ENCODE results near the gene CITED2. TPM values are rescaled to one million over a fixed set of nuclear protein-coding genes. Genes with fewer than 3 reads are reported as not detected.

Gene CITED2
- total and polyA plus RNA-seq, 9 donors = 164 to 350 (median 253) TPM

DNA sequence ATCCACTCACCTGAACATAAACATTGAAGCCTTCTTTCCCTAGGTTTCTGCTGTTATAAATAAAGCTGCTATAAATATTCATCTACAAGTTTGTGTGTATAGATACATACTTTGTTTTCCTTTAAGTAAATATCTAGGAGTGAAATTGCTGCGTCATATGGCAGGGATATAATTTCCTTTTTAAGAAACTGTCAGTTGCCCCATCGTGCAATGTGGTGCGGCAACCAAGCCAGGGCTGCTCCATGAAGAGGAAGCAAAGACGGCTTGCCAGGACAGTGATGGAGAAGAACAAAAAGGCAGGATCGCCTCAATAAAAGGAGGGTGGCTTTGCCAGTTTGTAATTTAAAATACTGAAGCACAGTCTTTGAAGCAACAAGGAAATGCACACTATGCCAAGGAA lies 36.6 kb downstream of the CITED2 start:
- Histone ChIP-seq H3K27me3 (no peaks in the 10 kb centered on the region), H3K36me3 (no peaks in the 10 kb centered on the region), H3K4me3 (no peak overlapping the region), H3K4me1 (ENCODE audit: insufficient read depth) (no peaks in the 10 kb centered on the region), H3K27ac (no peak overlapping the region), H3K9me3 (no peaks in the 10 kb centered on the region)
- WGBS, 3 donors = 93 to 96% (median 96%) methylated on average over 5 of the region's 5 CpGs
- TF ChIP-seq, protein P1, sequence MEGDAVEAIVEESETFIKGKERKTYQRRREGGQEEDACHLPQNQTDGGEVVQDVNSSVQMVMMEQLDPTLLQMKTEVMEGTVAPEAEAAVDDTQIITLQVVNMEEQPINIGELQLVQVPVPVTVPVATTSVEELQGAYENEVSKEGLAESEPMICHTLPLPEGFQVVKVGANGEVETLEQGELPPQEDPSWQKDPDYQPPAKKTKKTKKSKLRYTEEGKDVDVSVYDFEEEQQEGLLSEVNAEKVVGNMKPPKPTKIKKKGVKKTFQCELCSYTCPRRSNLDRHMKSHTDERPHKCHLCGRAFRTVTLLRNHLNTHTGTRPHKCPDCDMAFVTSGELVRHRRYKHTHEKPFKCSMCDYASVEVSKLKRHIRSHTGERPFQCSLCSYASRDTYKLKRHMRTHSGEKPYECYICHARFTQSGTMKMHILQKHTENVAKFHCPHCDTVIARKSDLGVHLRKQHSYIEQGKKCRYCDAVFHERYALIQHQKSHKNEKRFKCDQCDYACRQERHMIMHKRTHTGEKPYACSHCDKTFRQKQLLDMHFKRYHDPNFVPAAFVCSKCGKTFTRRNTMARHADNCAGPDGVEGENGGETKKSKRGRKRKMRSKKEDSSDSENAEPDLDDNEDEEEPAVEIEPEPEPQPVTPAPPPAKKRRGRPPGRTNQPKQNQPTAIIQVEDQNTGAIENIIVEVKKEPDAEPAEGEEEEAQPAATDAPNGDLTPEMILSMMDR (IDR thresholded peaks at IDR 0.05) = no peak
- intact Hi-C loops (cut with DNase I) = no loop called here
- DNase-seq = no peak

DNA sequence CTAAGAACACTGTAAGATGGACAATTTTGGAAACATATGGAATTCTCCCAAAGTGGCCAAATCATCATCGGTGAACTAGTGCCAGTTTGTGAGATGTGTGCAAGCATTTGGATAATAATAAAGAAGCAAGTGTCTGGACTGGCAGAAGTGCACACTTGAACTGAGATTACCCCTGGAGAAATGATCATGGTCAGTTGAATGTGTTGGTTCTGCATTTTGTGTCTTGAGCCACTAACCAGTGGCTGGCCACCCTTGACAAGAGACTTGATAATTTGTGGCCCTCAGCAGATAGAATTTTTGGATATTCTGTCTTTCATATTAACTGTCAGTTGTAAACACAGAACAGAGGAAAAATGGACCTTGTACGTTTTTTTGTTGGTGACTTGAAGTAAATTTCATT lies 37.4 kb downstream of the CITED2 start:
- Histone ChIP-seq H3K27ac (no peak overlapping the region), H3K36me3 (no peaks in the 10 kb centered on the region), H3K4me3 (no peak overlapping the region), H3K27me3 (no peaks in the 10 kb centered on the region), H3K4me1 (ENCODE audit: insufficient read depth) (no peaks in the 10 kb centered on the region), H3K9me3 (no peaks in the 10 kb centered on the region)
- no peak for DNase-seq
- WGBS, 3 donors = 88 to 94% (median 92%) methylated on average over 2 of the region's 2 CpGs
- intact Hi-C loops (cut with DNase I) = no loop called here
- TF ChIP-seq EP300 (IDR thresholded peaks at IDR 0.05) (no peak), POLR2A (IDR thresholded peaks at IDR 0.05) (no peak)
- TF ChIP-seq, protein P1 (IDR thresholded peaks at IDR 0.05) = no peak

DNA sequence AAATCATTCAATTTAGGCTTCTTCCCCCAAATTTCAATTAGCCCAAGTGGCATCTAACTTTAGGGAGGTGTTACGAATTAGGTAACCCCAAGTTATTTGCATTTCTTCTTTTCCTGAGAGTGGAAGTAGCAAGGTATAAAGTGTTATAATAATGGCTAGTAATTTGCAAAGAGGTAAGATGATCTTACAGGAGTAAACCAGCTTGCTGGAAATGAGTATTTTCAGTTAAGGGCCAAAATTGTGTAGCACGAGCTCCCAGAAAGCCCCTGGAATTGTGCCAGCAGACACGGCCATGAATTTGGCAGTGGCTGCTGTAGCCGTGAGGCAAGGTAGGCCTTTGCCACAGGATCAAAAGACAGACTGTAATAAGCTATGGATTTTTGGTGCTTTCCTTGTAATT lies 38.0 kb downstream of the CITED2 start:
- Histone ChIP-seq H3K36me3 (no peaks in the 10 kb centered on the region), H3K27me3 (no peaks in the 10 kb centered on the region), H3K4me1 (ENCODE audit: insufficient read depth) (no peaks in the 10 kb centered on the region), H3K4me3 (no peak overlapping the region), H3K27ac (no peak overlapping the region), H3K9me3 (no peaks in the 10 kb centered on the region)
- WGBS, 3 donors = 32 to 36% (median 33%) methylated on average over 4 of the region's 4 CpGs
- peak; percentile 32 to 70 (median 41) for DNase-seq
- intact Hi-C loops (cut with DNase I) = no loop called here
- no peak for TF ChIP-seq POLR2A (IDR thresholded peaks at IDR 0.05)
- TF ChIP-seq, protein P1 (IDR thresholded peaks at IDR 0.05) = no peak

DNA sequence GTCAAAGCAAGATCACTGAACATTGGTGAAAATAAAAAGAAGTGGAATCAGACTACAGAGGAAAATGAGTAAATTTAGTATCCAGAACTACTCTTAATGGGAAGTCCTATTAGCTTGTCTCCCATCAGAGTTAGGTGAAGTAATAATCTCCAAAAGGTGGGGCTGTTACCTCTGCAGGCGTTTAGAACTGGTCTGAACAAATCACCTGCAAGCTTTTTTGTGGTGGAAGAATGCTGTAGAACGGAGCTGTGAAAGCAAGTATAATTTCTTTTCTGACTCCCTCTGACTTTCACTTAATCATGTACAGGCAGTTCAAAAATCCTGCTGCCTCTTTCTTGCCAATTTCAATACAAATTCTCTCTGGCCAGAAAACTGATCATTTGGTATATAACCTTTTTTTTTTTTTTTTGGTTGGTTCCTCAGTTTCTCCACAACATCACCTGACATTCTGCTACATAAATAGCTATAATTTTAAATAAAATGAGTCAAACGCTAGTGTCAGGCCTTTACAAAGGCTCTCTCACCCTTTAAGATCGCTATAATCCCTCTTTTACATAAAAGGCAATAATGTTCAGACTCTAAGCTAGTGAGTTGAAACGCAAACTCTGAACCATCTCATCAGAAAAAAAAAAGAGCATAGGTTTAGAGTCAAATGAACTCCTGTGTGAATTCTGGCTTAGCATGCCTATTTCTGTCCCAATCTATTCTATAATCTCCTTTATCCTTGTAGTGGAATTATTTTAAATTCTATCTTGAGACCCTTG lies 38.8 kb downstream of the CITED2 start:
- intact Hi-C loops (cut with DNase I) = no loop called here
- 92 to 94% (median 93%) methylated on average over 5 of the region's 5 CpGs for WGBS, 3 donors

More for the DNA sequence above, 38.8 kb downstream of the CITED2 start:
- Histone ChIP-seq H3K4me3 (no peak overlapping the region), H3K9me3 (no peaks in the 10 kb centered on the region), H3K27me3 (no peaks in the 10 kb centered on the region), H3K4me1 (ENCODE audit: insufficient read depth) (no peaks in the 10 kb centered on the region), H3K36me3 (no peaks in the 10 kb centered on the region), H3K27ac (no peak overlapping the region)
- no peak for DNase-seq
- TF ChIP-seq POLR2A (IDR thresholded peaks at IDR 0.05) (no peak), EP300 (IDR thresholded peaks at IDR 0.05) (no peak)
- TF ChIP-seq, protein P1 (IDR thresholded peaks at IDR 0.05) = no peak

All from ovary (tissue), 9 donors.